ENCODE data around the gene DUSP5. TPM values are rescaled to one million over a fixed set of nuclear protein-coding genes. Genes with fewer than 3 reads are reported as not detected.
"Not testable (repeated sequence)": the region's sequence is repeated elsewhere in the genome, so short reads cannot be mapped to it uniquely, and the experiment has no call there.

The DUSP5 gene
- total RNA-seq, 1 donor from 2014 or later, result 0.34 TPM

- H3F3A ChIP-seq (ENCODE audit: low read depth), result peaks cover 9% of the 10 kb centered on the region
- peaks cover 10% of the 10 kb centered on the region for H3K4me1 ChIP-seq
- H3K9me3 ChIP-seq (ENCODE audit: low read depth), result no peaks in the 10 kb centered on the region
- no peak for DNase-seq (ENCODE audit: low spot score)
- Mint-ChIP-seq H3K4me1 (peaks cover 9% of the 10 kb centered on the region), H3K4me3 (no peak overlapping the region), H3K36me3 (no peaks in the 10 kb centered on the region), H3K27ac (no peak overlapping the region), H3K9me3 (no peaks in the 10 kb centered on the region), H3K27me3 (ENCODE audit: insufficient read depth, low read depth) (peaks cover 5% of the 10 kb centered on the region)
- no peak overlapping the region for H2AFZ ChIP-seq (replicated peaks)
- H3K36me3 ChIP-seq, result no peaks in the 10 kb centered on the region
- no peaks in the 10 kb centered on the region for H3K27me3 ChIP-seq
- no peak overlapping the region for H3K9ac ChIP-seq
- H3K4me3 ChIP-seq, result no peak overlapping the region
- H3K79me2 ChIP-seq (ENCODE audit: low read depth), result no peaks in the 10 kb centered on the region
- no peaks in the 10 kb centered on the region for H4K20me1 ChIP-seq (ENCODE audit: low read depth)
- no peak overlapping the region for H3K27ac ChIP-seq
- TF ChIP-seq CTCF (IDR thresholded peaks at IDR 0.05), result no peak
- TF ChIP-seq EZH2 (IDR thresholded peaks at IDR 0.05), result no peak
- no peak for TF ChIP-seq EZH2phosphoT487 (IDR thresholded peaks at IDR 0.05)
- no peak overlapping the region for H3K4me2 ChIP-seq
Observed at GRCh38 chr10:110525349-110526260, 27.9 kb downstream of the DUSP5 start.

- H4K20me1 ChIP-seq (ENCODE audit: low read depth), result no peaks in the 10 kb centered on the region
- Mint-ChIP-seq H3K27me3 (ENCODE audit: insufficient read depth, low read depth) (peaks cover 5% of the 10 kb centered on the region), H3K27ac (no peak overlapping the region), H3K4me3 (no peak overlapping the region), H3K4me1 (peaks cover 19% of the 10 kb centered on the region), H3K36me3 (no peaks in the 10 kb centered on the region), H3K9me3 (no peaks in the 10 kb centered on the region)
- H3K27me3 ChIP-seq, result no peaks in the 10 kb centered on the region
- no peak overlapping the region for H3K9ac ChIP-seq
- H2AFZ ChIP-seq (replicated peaks), result no peak overlapping the region
- H3K79me2 ChIP-seq (ENCODE audit: low read depth), result no peaks in the 10 kb centered on the region
- H3K4me3 ChIP-seq, result no peak overlapping the region
- no peak for DNase-seq (ENCODE audit: low spot score)
- H3K9me3 ChIP-seq (ENCODE audit: low read depth), result no peaks in the 10 kb centered on the region
- H3K4me2 ChIP-seq, result no peak overlapping the region
- peaks cover 10% of the 10 kb centered on the region for H3F3A ChIP-seq (ENCODE audit: low read depth)
- no peak for TF ChIP-seq EZH2phosphoT487 (IDR thresholded peaks at IDR 0.05)
- TF ChIP-seq EZH2 (IDR thresholded peaks at IDR 0.05), result no peak
- TF ChIP-seq CTCF (IDR thresholded peaks at IDR 0.05), result no peak
- H3K27ac ChIP-seq, result no peak overlapping the region
- H3K36me3 ChIP-seq, result no peaks in the 10 kb centered on the region
- H3K4me1 ChIP-seq, result peaks cover 15% of the 10 kb centered on the region
Observed at GRCh38 chr10:110527731-110528171, 30.0 kb downstream of the DUSP5 start.

GRCh38 chr10:110528224-110528996, 30.7 kb downstream of the DUSP5 start:
- Histone ChIP-seq H3K4me3 (no peak overlapping the region), H3F3A (ENCODE audit: low read depth) (peaks cover 10% of the 10 kb centered on the region), H3K4me1 (peaks cover 19% of the 10 kb centered on the region), H3K36me3 (no peaks in the 10 kb centered on the region), H3K9me3 (ENCODE audit: low read depth) (no peaks in the 10 kb centered on the region), H3K27me3 (no peaks in the 10 kb centered on the region), H2AFZ (replicated peaks) (no peak overlapping the region), H3K79me2 (ENCODE audit: low read depth) (no peaks in the 10 kb centered on the region), H3K4me2 (no peak overlapping the region), H3K9ac (no peak overlapping the region), H4K20me1 (ENCODE audit: low read depth) (no peaks in the 10 kb centered on the region), H3K27ac (no peak overlapping the region)
- H3K36me3 Mint-ChIP-seq, result no peaks in the 10 kb centered on the region
- no peak overlapping the region for H3K27ac Mint-ChIP-seq
- H3K27me3 Mint-ChIP-seq (ENCODE audit: insufficient read depth, low read depth), result peaks cover 7% of the 10 kb centered on the region
- no peaks in the 10 kb centered on the region for H3K9me3 Mint-ChIP-seq
- TF ChIP-seq EZH2 (IDR thresholded peaks at IDR 0.05), result no peak
- TF ChIP-seq CTCF (IDR thresholded peaks at IDR 0.05), result no peak
- no peak for TF ChIP-seq EZH2phosphoT487 (IDR thresholded peaks at IDR 0.05)
- H3K4me1 Mint-ChIP-seq, result peaks cover 22% of the 10 kb centered on the region
- DNase-seq (ENCODE audit: low spot score), result no peak
- no peak overlapping the region for H3K4me3 Mint-ChIP-seq

GRCh38 chr10:110528997-110529524, 31.4 kb downstream of the DUSP5 start:
- H3K27ac ChIP-seq; H3K9me3 Mint-ChIP-seq; H3K79me2 ChIP-seq (ENCODE audit: low read depth); H3K4me3 Mint-ChIP-seq; H3K4me3 ChIP-seq; H3K36me3 Mint-ChIP-seq; H3K27me3 Mint-ChIP-seq (ENCODE audit: insufficient read depth, low read depth); H3K4me2 ChIP-seq; H3K36me3 ChIP-seq; H3K9me3 ChIP-seq (ENCODE audit: low read depth); H3K9ac ChIP-seq; H4K20me1 ChIP-seq (ENCODE audit: low read depth); H3K27me3 ChIP-seq; DNase-seq (ENCODE audit: low spot score); H3K27ac Mint-ChIP-seq; H2AFZ ChIP-seq (replicated peaks): not testable (repeated sequence)
- H3K4me1 Mint-ChIP-seq, result peaks cover 20% of the 10 kb centered on the region
- Histone ChIP-seq H3K4me1 (peaks cover 19% of the 10 kb centered on the region), H3F3A (ENCODE audit: low read depth) (peaks cover 10% of the 10 kb centered on the region)

Data from neural progenitor cell (in vitro differentiated cells).